H1 (cell line): Measurements from ENCODE around the gene MTF1. TPM values are rescaled to one million over a fixed set of nuclear protein-coding genes. Genes with fewer than 3 reads are reported as not detected.

Experiments used
- CHD1 ChIP-seq: IDR thresholded peaks from 2 replicates; pipeline ENCODE4 v1.6.1; 2012; ENCODE audit warnings: low read depth, low read length, improper control_type of control experiment
- FOSL1 ChIP-seq: IDR thresholded peaks from 2 replicates; pipeline ENCODE4 v1.6.1; 2011; ENCODE audit warnings: mild to moderate bottlenecking, low read depth, low read length, moderate library complexity; ENCODE audit not compliant: insufficient read depth
- JUND ChIP-seq: IDR thresholded peaks from 2 replicates; pipeline ENCODE4 v1.6.1; 2011; ENCODE audit warnings: mild to moderate bottlenecking, improper control_type of control experiment, low read length
- SIRT6 ChIP-seq: IDR thresholded peaks from one replicate; pipeline ENCODE4 v1.7.1; 2012; ENCODE audit warnings: low read length, inconsistent platforms
- TAF1 ChIP-seq: IDR thresholded peaks from 2 replicates; pipeline ENCODE4 v1.6.1; 2011; ENCODE audit warnings: mild to moderate bottlenecking, low read depth, low read length
- USF2 ChIP-seq: IDR thresholded peaks from 2 replicates; pipeline ENCODE4 v1.6.1; 2011; ENCODE audit warnings: low read length, improper control_type of control experiment
- polyA plus RNA-seq, 7 experiments: library from polyadenylated mRNA; depleted of rRNA in 3 of 7; stranded (reverse) in 5 of 7; unstranded in 2 of 7; fragments of >200 nt in 5 of 7; fragments of 200-250 nt in 2 of 7; gene quantifications; 1 replicate in 5 of 7; 2 replicates in 1 of 7; 4 replicates in 1 of 7; pipeline versions ENCODE4 v1.2.1 to v1.2.3, GENCODE V29; 2011 to 2013; ENCODE audit warnings: missing spikeins in 2 of 7, mixed read lengths in 2 of 7
- total RNA-seq: library from RNA; stranded (reverse); fragmentation: NEBNext Ultra II Directional; extraction: Animal tissue kit (Norgen Biotek cat#: 25700); gene quantifications from 2 replicates; pipeline ENCODE4 v1.2.1, GENCODE V29; 2021

MTF1 gene
- total and polyA plus RNA-seq, 2 of the 8 experiments (the other 6 are each of a cell fraction or from before 2014, with no cell fraction given): 4.0 to 15.5 TPM

- TF ChIP-seq SIRT6 (no peak), FOSL1 (no peak), USF2 (no peak), CHD1 (no peak), TAF1 (no peak), JUND (no peak)
Observed at GRCh38 chr1:37824001-37824400, 35.4 kb downstream of the MTF1 start (continued).
